ENCODE measurements around the gene COBL. TPM values are rescaled to one million over a fixed set of nuclear protein-coding genes. Genes with fewer than 3 reads are reported as not detected.

The COBL gene
- polyA plus RNA-seq, 3 donors: not detected

DNA sequence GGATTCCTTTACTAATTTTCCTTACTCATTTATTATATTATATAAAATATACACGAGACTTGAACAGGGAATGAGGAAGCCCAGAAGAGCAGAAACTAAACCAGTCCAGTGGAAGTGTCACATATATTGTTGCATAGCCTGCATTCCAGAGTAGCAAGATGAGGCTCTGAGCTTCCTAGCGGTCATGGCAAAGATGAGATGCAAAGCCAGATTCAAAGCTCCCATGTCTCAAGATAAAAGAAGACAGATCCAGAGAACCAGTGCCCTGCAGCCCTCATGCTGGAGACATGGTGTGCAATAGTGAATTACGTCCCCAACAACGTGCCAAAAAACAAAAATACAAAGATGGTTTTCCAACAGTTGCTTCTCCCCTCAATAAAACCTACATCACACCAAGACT is 59.7 kb downstream of the COBL start:
- 100% methylated on average over 2 of the region's 4 CpGs for WGBS (ENCODE audit: insufficient coverage)
- TF ChIP-seq, protein P1, sequence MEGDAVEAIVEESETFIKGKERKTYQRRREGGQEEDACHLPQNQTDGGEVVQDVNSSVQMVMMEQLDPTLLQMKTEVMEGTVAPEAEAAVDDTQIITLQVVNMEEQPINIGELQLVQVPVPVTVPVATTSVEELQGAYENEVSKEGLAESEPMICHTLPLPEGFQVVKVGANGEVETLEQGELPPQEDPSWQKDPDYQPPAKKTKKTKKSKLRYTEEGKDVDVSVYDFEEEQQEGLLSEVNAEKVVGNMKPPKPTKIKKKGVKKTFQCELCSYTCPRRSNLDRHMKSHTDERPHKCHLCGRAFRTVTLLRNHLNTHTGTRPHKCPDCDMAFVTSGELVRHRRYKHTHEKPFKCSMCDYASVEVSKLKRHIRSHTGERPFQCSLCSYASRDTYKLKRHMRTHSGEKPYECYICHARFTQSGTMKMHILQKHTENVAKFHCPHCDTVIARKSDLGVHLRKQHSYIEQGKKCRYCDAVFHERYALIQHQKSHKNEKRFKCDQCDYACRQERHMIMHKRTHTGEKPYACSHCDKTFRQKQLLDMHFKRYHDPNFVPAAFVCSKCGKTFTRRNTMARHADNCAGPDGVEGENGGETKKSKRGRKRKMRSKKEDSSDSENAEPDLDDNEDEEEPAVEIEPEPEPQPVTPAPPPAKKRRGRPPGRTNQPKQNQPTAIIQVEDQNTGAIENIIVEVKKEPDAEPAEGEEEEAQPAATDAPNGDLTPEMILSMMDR (IDR thresholded peaks at IDR 0.05): no peak

GRCh38 chr7:51256209-51256781 is 60.3 kb downstream of the COBL start:
- no peak overlapping the region for H3K27ac ChIP-seq (ENCODE audit: low read depth in 1 of 2, low read length in 2 of 2)
- H3K4me2 ChIP-seq (replicated peaks; ENCODE audit: extremely low read depth, low read length, poor library complexity, severe bottlenecking): no peak overlapping the region
- no peaks in the 10 kb centered on the region for H3K27me3 ChIP-seq (ENCODE audit: control insufficient read depth in 2 of 2, insufficient read depth in 2 of 2, low read length in 2 of 2)
- H3K9me3 Mint-ChIP-seq: peaks cover 0 to 6% (median 0%) of the 10 kb centered on the region in 7 donors
- peaks cover 3 to 6% (median 4%) of the 10 kb centered on the region in 3 donors for H3K27me3 Mint-ChIP-seq (ENCODE audit: low read depth in 3 of 3)
- H3K36me3 ChIP-seq (replicated peaks in 1 of 2; ENCODE audit: control insufficient read depth in 1 of 2, insufficient read depth in 2 of 2, low read length in 2 of 2): no peaks in the 10 kb centered on the region
- H3K79me2 ChIP-seq (ENCODE audit: insufficient read depth, low read length): no peaks in the 10 kb centered on the region
- DNase-seq: no peak
- H3K4me3 ChIP-seq (replicated peaks in 1 of 3; ENCODE audit: low read depth in 2 of 3, low read length in 3 of 3): no peak overlapping the region
- no peak overlapping the region for H3K27ac Mint-ChIP-seq
- 91% methylated on average over 8 of the region's 10 CpGs for WGBS (ENCODE audit: insufficient coverage)
- H4K20me1 ChIP-seq (ENCODE audit: insufficient read depth, low read length): no peaks in the 10 kb centered on the region
- no peaks in the 10 kb centered on the region for H3K9me3 ChIP-seq (replicated peaks in 1 of 2; ENCODE audit: control insufficient read depth in 1 of 2, insufficient read depth in 1 of 2, low read length in 2 of 2)
- intact Hi-C loops (cut with micrococcal nuclease): no loop called here
- no peak overlapping the region for H2AFZ ChIP-seq (ENCODE audit: insufficient read depth, low read depth, low read length, poor library complexity, severe bottlenecking)
- no peak overlapping the region for H3K4me3 Mint-ChIP-seq
- no peaks in the 10 kb centered on the region for H3K4me1 ChIP-seq (ENCODE audit: control insufficient read depth in 1 of 2, insufficient read depth in 2 of 2, low read length in 2 of 2)
- H3K4me1 Mint-ChIP-seq: no peaks in the 10 kb centered on the region
- H3K36me3 Mint-ChIP-seq: no peaks in the 10 kb centered on the region
- TF ChIP-seq, protein P1 (IDR thresholded peaks at IDR 0.05): no peak
- no peak overlapping the region for H3K9ac ChIP-seq (ENCODE audit: insufficient read depth, low read length, poor library complexity, severe bottlenecking)

More for the DNA sequence above, 59.7 kb downstream of the COBL start:
- Histone ChIP-seq H3K4me2 (replicated peaks; ENCODE audit: extremely low read depth, low read length, poor library complexity, severe bottlenecking) (no peak overlapping the region), H3K4me3 (replicated peaks in 1 of 3; ENCODE audit: low read depth in 2 of 3, low read length in 3 of 3) (no peak overlapping the region), H3K27ac (ENCODE audit: low read depth in 1 of 2, low read length in 2 of 2) (no peak overlapping the region), H3K36me3 (replicated peaks in 1 of 2; ENCODE audit: control insufficient read depth in 1 of 2, insufficient read depth in 2 of 2, low read length in 2 of 2) (no peaks in the 10 kb centered on the region), H3K79me2 (ENCODE audit: insufficient read depth, low read length) (no peaks in the 10 kb centered on the region), H4K20me1 (ENCODE audit: insufficient read depth, low read length) (no peaks in the 10 kb centered on the region), H3K27me3 (ENCODE audit: control insufficient read depth in 2 of 2, insufficient read depth in 2 of 2, low read length in 2 of 2) (no peaks in the 10 kb centered on the region), H3K4me1 (ENCODE audit: control insufficient read depth in 1 of 2, insufficient read depth in 2 of 2, low read length in 2 of 2) (no peaks in the 10 kb centered on the region), H3K9ac (ENCODE audit: insufficient read depth, low read length, poor library complexity, severe bottlenecking) (no peak overlapping the region), H3K9me3 (replicated peaks in 1 of 2; ENCODE audit: control insufficient read depth in 1 of 2, insufficient read depth in 1 of 2, low read length in 2 of 2) (no peaks in the 10 kb centered on the region), H2AFZ (ENCODE audit: insufficient read depth, low read depth, low read length, poor library complexity, severe bottlenecking) (no peak overlapping the region)
- H3K27ac Mint-ChIP-seq: no peak overlapping the region
- DNase-seq: no peak
- intact Hi-C loops (cut with micrococcal nuclease): no loop called here
- H3K4me1 Mint-ChIP-seq: no peaks in the 10 kb centered on the region
- no peak overlapping the region for H3K4me3 Mint-ChIP-seq
- no peaks in the 10 kb centered on the region for H3K36me3 Mint-ChIP-seq
- H3K9me3 Mint-ChIP-seq: peaks cover 0 to 9% (median 0%) of the 10 kb centered on the region in 7 donors
- peaks cover 3 to 6% (median 4%) of the 10 kb centered on the region in 3 donors for H3K27me3 Mint-ChIP-seq (ENCODE audit: low read depth in 3 of 3)

All from CD14-positive monocyte (primary cell).